K562 (cell line): ENCODE data around the gene TSC1. TPM values are rescaled to one million over a fixed set of nuclear protein-coding genes. Genes with fewer than 3 reads are reported as not detected.

ENCODE experiments used
- BCLAF1 ChIP-seq, 2 experiments: fragments of 450-650 bp in 1 of 2; IDR thresholded peaks; 2 replicates each; pipeline ENCODE4 v1.6.1; 2011 to 2017; ENCODE audit warnings: low read depth in 2 of 2, antibody characterized with exemption in 1 of 2, borderline replicate concordance in 1 of 2, low read length in 1 of 2, mild to moderate bottlenecking in 1 of 2, mixed read lengths in 1 of 2; ENCODE audit not compliant: control insufficient read depth in 1 of 2
- DMBX1 ChIP-seq: fragments of 250-450 bp; sonication (Bioruptor Pico); IDR thresholded peaks from 2 replicates; pipeline ENCODE4 v1.8.0; 2022; ENCODE audit warnings: inconsistent platforms, mild to moderate bottlenecking, moderate library complexity, borderline replicate concordance
- KLF16 ChIP-seq: IDR thresholded peaks from 2 replicates; pipeline ENCODE4 v1.6.1; 2016; ENCODE audit warnings: antibody characterized with exemption
- MEIS2 ChIP-seq: fragments of 450-650 bp; IDR thresholded peaks from 2 replicates; pipeline ENCODE4 v1.6.1; 2014; ENCODE audit warnings: mild to moderate bottlenecking; ENCODE audit not compliant: partially characterized antibody
- MYBL2 ChIP-seq, 2 experiments: fragments of 450-650 bp in 1 of 2; sonication (generic) in 1 of 2; formaldehyde crosslinking in 1 of 2; IDR thresholded peaks; 2 replicates each; pipeline versions ENCODE4 v1.6.1 to v1.8.1; 2017 to 2022; ENCODE audit warnings: borderline replicate concordance in 1 of 2, inconsistent platforms in 1 of 2, low read depth in 1 of 2, mild to moderate bottlenecking in 1 of 2, missing genetic modification reagents in 1 of 2, moderate library complexity in 1 of 2
- NR0B1 ChIP-seq: fragments of 450-650 bp; IDR thresholded peaks from one replicate; pipeline ENCODE4 v1.6.1; 2018; ENCODE audit warnings: mild to moderate bottlenecking, moderate library complexity; ENCODE audit not compliant: partially characterized antibody
- REST ChIP-seq, 2 experiments: fragments of 450-650 bp; formaldehyde crosslinking in 1 of 2; IDR thresholded peaks; 2 replicates each; pipeline versions ENCODE4 v1.4.0 to v1.6.1; 2014 to 2020; ENCODE audit warnings: mild to moderate bottlenecking in 2 of 2, borderline replicate concordance in 1 of 2, low read depth in 1 of 2
- SIX5 ChIP-seq, 2 experiments: IDR thresholded peaks; 2 replicates each; pipeline ENCODE4 v1.6.1; 2011; ENCODE audit warnings: low read length in 2 of 2, borderline replicate concordance in 1 of 2, low read depth in 1 of 2, mild to moderate bottlenecking in 1 of 2, moderate library complexity in 1 of 2; ENCODE audit not compliant: insufficient read depth in 1 of 2
- ZNF655 ChIP-seq: fragments of 250-450 bp; sonication (Bioruptor Pico); IDR thresholded peaks from 2 replicates; pipeline ENCODE4 v1.5.0; 2021
- polyA plus RNA-seq, 8 experiments: library from polyadenylated mRNA; depleted of rRNA in 4 of 8; stranded (reverse) in 5 of 8; unstranded in 3 of 8; fragments of >200 nt; fragmentation: Nextera tagmentation in 2 of 8; fragmentation: Illumina TruSeq in 1 of 8; extraction: Ambion mirVana in 2 of 8; extraction: Trizol in 1 of 8; gene quantifications; 2 replicates each; pipeline versions ENCODE4 v1.2.1 to v1.2.3, GENCODE V29; 2011 to 2014; ENCODE audit warnings: inconsistent platforms in 1 of 8, missing spikeins in 1 of 8
- total RNA-seq, 7 experiments: library from RNA; depleted of rRNA in 6 of 7; stranded (reverse); fragments of >200 nt in 6 of 7; fragmentation: Illumina TruSeq in 2 of 7; extraction: Trizol in 2 of 7; gene quantifications; 2 replicates each; pipeline versions ENCODE4 v1.2.1 to v1.2.3, GENCODE V29; 2011 to 2021; ENCODE audit warnings: low replicate concordance in 1 of 7

TSC1 gene
- total and polyA plus RNA-seq, 9 of the 15 experiments (the other 6 are each of a cell fraction or from before 2014, with no cell fraction given), result 6.9 to 37.6 (median 18.6) TPM

GRCh38 chr9:132944294-132945185 lies at the start of gene TSC1 (continued):
- TF ChIP-seq BCLAF1 (IDR thresholded peaks at IDR 0.05; ENCODE audit: borderline replicate concordance in 1 of 2, control insufficient read depth in 1 of 2, low read depth in 2 of 2, low read length in 1 of 2) (no peak), ZNF655 (CRISPR knock-in tag) (no peak), MEIS2 (peak; percentile 17), KLF16 (no peak), SIX5 (IDR thresholded peaks at IDR 0.05; ENCODE audit: borderline replicate concordance in 1 of 2, insufficient read depth in 1 of 2, low read depth in 1 of 2, low read length in 2 of 2) (0 out of 4 replicates have a peak, but pooled peaks of 1 of the 2 experiments have one; percentile 17), NR0B1 (no peak), DMBX1 (CRISPR knock-in tag) (peak; percentile 67; the same call in 1 of the 2 replicates), REST (IDR thresholded peaks at IDR 0.05; ENCODE audit: borderline replicate concordance) (no peak), REST (CRISPR knock-in tag; IDR thresholded peaks at IDR 0.05; ENCODE audit: low read depth) (no peak), MYBL2 (IDR thresholded peaks at IDR 0.05; ENCODE audit: low read depth) (no peak), MYBL2 (CRISPR knock-in tag; IDR thresholded peaks at IDR 0.05; ENCODE audit: borderline replicate concordance) (no peak)
